IMR-90 (cell line): ENCODE measurements around the gene KRTAP5-3. TPM values are rescaled to one million over a fixed set of nuclear protein-coding genes. Genes with fewer than 3 reads are reported as not detected.

Experiments
- ATAC-seq: fragments of 200-7000 bp; cut with Tn5 transposase; 2 replicates; pipeline ENCODE4 v1.9.1; 2020; ENCODE audit warnings: low read depth, mild to moderate bottlenecking, moderate library complexity
- BruUV-seq: library from RNA; stranded (reverse); fragments of 400-500 nt; replicated peaks from 2 replicates; lab custom pipeline; 2021; lab: Mats Ljungman, UMichigan
- CTCF ChIA-PET: fragments of 300-600 bp; formaldehyde crosslinking; extraction: SDS; loops from one replicate; lab custom pipeline; 2021; ENCODE audit warnings: antibody characterized with exemption; lab: Yijun Ruan, JAX
- POLR2A ChIA-PET: fragments of 300-600 bp; sonication (Branson Sonifier 250); formaldehyde crosslinking; loops from one replicate; lab custom pipeline; 2022; ENCODE audit warnings: antibody characterized with exemption; ENCODE audit not compliant: unreplicated experiment; lab: Charles Lee
- DNase-seq: peaks from one replicate; pipeline ENCODE4 v3.0.0; 2013
- H2AFZ ChIP-seq: replicated peaks from 2 replicates; pipeline ENCODE3; 2013; ENCODE audit warnings: low read length, mild to moderate bottlenecking; ENCODE audit not compliant: poor library complexity
- H2AK5ac ChIP-seq: 2 replicates; pipeline ENCODE4 v1.6.1; 2013; ENCODE audit warnings: low read depth, low read length, inconsistent platforms
- H2AK9ac ChIP-seq: replicated peaks from 2 replicates; pipeline ENCODE3; 2013; ENCODE audit warnings: mild to moderate bottlenecking, low read depth, low read length, moderate library complexity; ENCODE audit not compliant: poor library complexity
- H2BK120ac ChIP-seq: 2 replicates; pipeline ENCODE4 v1.6.1; 2013; ENCODE audit warnings: low read depth, low read length, inconsistent platforms
- H2BK15ac ChIP-seq: 3 replicates; pipeline ENCODE4 v1.6.1; 2013; ENCODE audit warnings: low read depth, low read length, inconsistent platforms
- H2BK20ac ChIP-seq: 2 replicates; pipeline ENCODE4 v1.6.1; 2013; ENCODE audit warnings: low read depth, mild to moderate bottlenecking, inconsistent platforms, low read length, moderate library complexity
- H2BK5ac ChIP-seq: 2 replicates; pipeline ENCODE4 v1.6.1; 2013; ENCODE audit warnings: mild to moderate bottlenecking, low read depth, low read length, inconsistent platforms; ENCODE audit not compliant: poor library complexity, severe bottlenecking
- H3K14ac ChIP-seq: replicated peaks from 2 replicates; pipeline ENCODE4 v1.6.1; 2013; ENCODE audit warnings: low read depth, low read length, inconsistent platforms
- H3K18ac ChIP-seq: 2 replicates; pipeline ENCODE4 v1.6.1; 2013; ENCODE audit warnings: low read depth, low read length, control low read depth
- H3K23ac ChIP-seq: 2 replicates; pipeline ENCODE4 v1.6.1; 2013; ENCODE audit warnings: low read depth, low read length, inconsistent platforms
- H3K27ac ChIP-seq: 2 replicates; pipeline ENCODE4 v1.5.1; 2013; ENCODE audit warnings: mild to moderate bottlenecking, control low read depth, low read length; ENCODE audit not compliant: insufficient read depth
- H3K27me3 ChIP-seq: 2 replicates; pipeline ENCODE4 v1.6.1; 2013; ENCODE audit warnings: low read length; ENCODE audit not compliant: control insufficient read depth, insufficient read depth
- H3K36me3 ChIP-seq: 2 replicates; pipeline ENCODE4 v1.6.1; 2013; ENCODE audit warnings: low read length, mixed read lengths; ENCODE audit not compliant: control insufficient read depth, insufficient read depth
- H3K4ac ChIP-seq: 2 replicates; pipeline ENCODE4 v1.6.1; 2013; ENCODE audit warnings: low read depth, low read length, inconsistent platforms
- H3K4me1 ChIP-seq: 2 replicates; pipeline ENCODE4 v1.6.1; 2013; ENCODE audit warnings: low read length, mixed read lengths; ENCODE audit not compliant: control insufficient read depth, insufficient read depth
- H3K4me2 ChIP-seq: 2 replicates; pipeline ENCODE4 v1.6.1; 2013; ENCODE audit warnings: low read depth, mild to moderate bottlenecking, control low read depth, low read length, moderate library complexity
- H3K4me3 ChIP-seq: 2 replicates; pipeline ENCODE4 v1.5.1; 2013; ENCODE audit warnings: low read depth, mild to moderate bottlenecking, control low read depth, low read length, moderate library complexity; ENCODE audit not compliant: insufficient read depth
- H3K56ac ChIP-seq: 2 replicates; pipeline ENCODE4 v1.6.1; 2013; ENCODE audit warnings: low read length, inconsistent platforms; ENCODE audit not compliant: insufficient read depth; ENCODE audit errors: extremely low read depth
- H3K79me1 ChIP-seq, 2 experiments: 2 replicates each; pipeline ENCODE4 v1.6.1; 2013; ENCODE audit warnings: low read length in 2 of 2, inconsistent platforms in 1 of 2, low read depth in 1 of 2
- H3K9ac ChIP-seq: 2 replicates; pipeline ENCODE4 v1.6.1; 2013; ENCODE audit warnings: low read depth, low read length, control low read depth
- H3K9me1 ChIP-seq: 2 replicates; pipeline ENCODE4 v1.6.1; 2013; ENCODE audit warnings: low read length, inconsistent platforms; ENCODE audit not compliant: insufficient read depth
- H3K9me3 ChIP-seq: 2 replicates; pipeline ENCODE4 v1.6.1; 2013; ENCODE audit warnings: low read length; ENCODE audit not compliant: control insufficient read depth, insufficient read depth
- H4K20me1 ChIP-seq: 2 replicates; pipeline ENCODE4 v1.6.1; 2013; ENCODE audit warnings: low read length, inconsistent platforms; ENCODE audit not compliant: insufficient read depth
- H4K5ac ChIP-seq: 2 replicates; pipeline ENCODE4 v1.6.1; 2013; ENCODE audit warnings: mild to moderate bottlenecking, low read depth, low read length, control low read depth
- H4K8ac ChIP-seq, 2 experiments: 2 replicates each; pipeline ENCODE4 v1.6.1; 2013; ENCODE audit warnings: low read depth in 2 of 2, low read length in 2 of 2, control low read depth in 1 of 2, inconsistent platforms in 1 of 2
- H4K91ac ChIP-seq: 2 replicates; pipeline ENCODE4 v1.6.1; 2013; ENCODE audit warnings: low read depth, low read length, inconsistent platforms; ENCODE audit not compliant: insufficient read depth
- BHLHE40 ChIP-seq: fragments of 150-350 bp; IDR thresholded peaks from 2 replicates; pipeline ENCODE4 v1.6.1; 2016; ENCODE audit warnings: mild to moderate bottlenecking, low read depth, low read length
- CEBPB ChIP-seq: IDR thresholded peaks from 2 replicates; pipeline ENCODE4 v1.6.1; 2012; ENCODE audit warnings: low read depth, low read length, improper control_type of control experiment
- CHD1 ChIP-seq: IDR thresholded peaks from 2 replicates; pipeline ENCODE4 v1.6.1; 2012; ENCODE audit warnings: low read depth, low read length, improper control_type of control experiment
- FOS ChIP-seq: fragments of 150-350 bp; IDR thresholded peaks from 2 replicates; pipeline ENCODE4 v1.6.1; 2016; ENCODE audit warnings: low read depth, low read length
- MAFK ChIP-seq: IDR thresholded peaks from 2 replicates; pipeline ENCODE4 v1.6.1; 2012; ENCODE audit warnings: low read depth, low read length, improper control_type of control experiment
- MAZ ChIP-seq: IDR thresholded peaks from 2 replicates; pipeline ENCODE4 v1.6.1; 2012; ENCODE audit warnings: low read depth, mild to moderate bottlenecking, low read length, improper control_type of control experiment, moderate library complexity, borderline replicate concordance
- MXI1 ChIP-seq: IDR thresholded peaks from 2 replicates; pipeline ENCODE4 v1.6.1; 2012; ENCODE audit warnings: low read depth, mild to moderate bottlenecking, low read length, moderate library complexity, borderline replicate concordance
- NFE2L2 ChIP-seq: fragments of 150-350 bp; IDR thresholded peaks from 2 replicates; pipeline ENCODE4 v1.6.1; 2016; ENCODE audit warnings: low read depth, mild to moderate bottlenecking, low read length
- POLR2A ChIP-seq: IDR thresholded peaks from 2 replicates; pipeline ENCODE4 v1.6.1; 2012; ENCODE audit warnings: mild to moderate bottlenecking, low read depth, low read length
- RCOR1 ChIP-seq: IDR thresholded peaks from 2 replicates; pipeline ENCODE4 v1.6.1; 2012; ENCODE audit warnings: mild to moderate bottlenecking, low read length, improper control_type of control experiment; ENCODE audit not compliant: insufficient replicate concordance
- RFX5 ChIP-seq: IDR thresholded peaks from 2 replicates; pipeline ENCODE4 v1.8.0; 2012; ENCODE audit warnings: low read depth, mild to moderate bottlenecking, low read length, moderate library complexity
- SMC3 ChIP-seq: fragments of 150-350 bp; IDR thresholded peaks from 2 replicates; pipeline ENCODE4 v1.6.1; 2016; ENCODE audit warnings: low read depth, mild to moderate bottlenecking, antibody characterized with exemption, low read length, moderate library complexity
- WGBS, 2 experiments: methylation state at CpG; one replicate each; pipeline versions ENCODE4 v1.1.5 to v1.1.7; 2013; ENCODE audit warnings: missing lambda C conversion rate in 2 of 2; ENCODE audit not compliant: insufficient read length in 1 of 2; ENCODE audit errors: extremely low coverage in 2 of 2; 5-methylcytosine and 5-hydroxymethylcytosine counted together
- dilution Hi-C: fragments of 300-500 bp; cut with HindIII; formaldehyde crosslinking; loops from one replicate; pipeline ENCODE4 v1.14.3; 2018; ENCODE audit warnings: low sequenced_read_pairs; ENCODE audit not compliant: unreplicated experiment
- in situ Hi-C: fragments of 300-500 bp; cut with MboI; formaldehyde crosslinking; loops from 3 replicates; pipeline ENCODE4 v1.14.3; 2019; ENCODE audit warnings: low sequenced_read_pairs, inconsistent platforms, mixed read lengths
- intact Hi-C: fragments of 100-400 bp; cut with micrococcal nuclease; formaldehyde crosslinking; loops from 2 replicates; pipeline ENCODE4 v1.10.0; 2022
- polyA plus RNA-seq, 3 experiments: library from polyadenylated mRNA; depleted of rRNA; stranded (reverse); fragments of >200 nt; gene quantifications; 2 replicates each; pipeline ENCODE4 v1.2.3, GENCODE V29; 2012; ENCODE audit warnings: low replicate concordance in 1 of 3
- total RNA-seq: library from RNA; depleted of rRNA; stranded (reverse); fragments of >200 nt; gene quantifications from 2 replicates; pipeline ENCODE4 v1.2.3, GENCODE V29; 2012
- TF ChIP-seq, protein P1 (sequence below): fragments of 150-350 bp; IDR thresholded peaks from 2 replicates; pipeline ENCODE4 v1.6.1; 2017; ENCODE audit warnings: mild to moderate bottlenecking, antibody characterized with exemption, low read length, low read depth
- TF ChIP-seq, protein P2 (sequence below): conservative IDR thresholded peaks from 2 replicates; pipeline ENCODE4 v1.5.1; 2012; ENCODE audit warnings: mild to moderate bottlenecking, low read depth, low read length, improper control_type of control experiment
- TF ChIP-seq, protein P3 (sequence below): fragments of 150-350 bp; IDR thresholded peaks from 2 replicates; pipeline ENCODE4 v1.6.1; 2016; ENCODE audit warnings: low read depth, mild to moderate bottlenecking, low read length, moderate library complexity, borderline replicate concordance

Gene KRTAP5-3
- total and polyA plus RNA-seq, 2 of the 4 experiments (the other 2 are of a cell fraction): not detected

DNA sequence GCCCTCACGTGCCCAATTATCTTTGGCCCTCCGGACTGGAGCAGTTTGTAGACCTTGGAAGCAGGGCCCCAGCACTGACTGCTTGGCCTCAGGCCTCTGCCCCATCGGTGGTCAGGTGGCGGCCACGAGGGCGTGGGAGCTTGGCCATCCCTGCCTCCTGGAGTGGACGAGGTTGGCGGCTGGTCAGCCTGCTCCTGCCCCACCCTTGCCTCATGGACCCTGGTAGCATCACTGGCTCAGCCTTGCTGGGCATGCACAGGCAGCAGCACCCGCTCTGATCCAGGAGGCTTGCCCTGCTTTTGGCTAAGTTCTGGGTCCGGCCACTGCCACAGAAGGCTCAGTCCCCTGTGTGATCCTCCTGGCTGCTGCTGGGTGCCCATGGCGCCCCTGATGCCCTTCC is 4.1 kb downstream of the KRTAP5-3 start:
- no peak overlapping the region for H3K4me3 ChIP-seq
- H3K9ac ChIP-seq: no peak overlapping the region
- H4K8ac ChIP-seq: no peak overlapping the region
- ATAC-seq (no peak), DNase-seq (no peak)
- H3K9me3 ChIP-seq: no peaks in the 10 kb centered on the region
- H3K14ac ChIP-seq: no peak overlapping the region
- 69% methylated on average over 10 of the region's 11 CpGs; no CpG with 5 or more reads in 1 of the 2 experiments for WGBS, 2 experiments
- H4K5ac ChIP-seq: no peak overlapping the region
- no TSS peak for BruUV-seq
- CTCF ChIA-PET: no interaction called here
- H2AK9ac ChIP-seq: no peak overlapping the region
- peaks cover 56% of the 10 kb centered on the region for H3K27me3 ChIP-seq
- no peak overlapping the region for H2AFZ ChIP-seq
- H3K79me1 ChIP-seq: no peaks in the 10 kb centered on the region
- H3K18ac ChIP-seq: no peak overlapping the region
- H2BK15ac ChIP-seq: no peak overlapping the region
- no peak overlapping the region for H3K27ac ChIP-seq
- H2AK5ac ChIP-seq: no peak overlapping the region
- H3K9me1 ChIP-seq: no peaks in the 10 kb centered on the region
- in situ Hi-C loops (no loop called here), intact Hi-C loops (no loop called here), dilution Hi-C loops (no loop called here)
- POLR2A ChIA-PET: no interaction called here
- no peaks in the 10 kb centered on the region for H4K20me1 ChIP-seq
- H3K4me1 ChIP-seq: no peaks in the 10 kb centered on the region
- H2BK5ac ChIP-seq: no peak overlapping the region
- no peak overlapping the region for H3K23ac ChIP-seq
- H2BK120ac ChIP-seq: no peak overlapping the region
- TF ChIP-seq POLR2A (no peak), CEBPB (no peak), SMC3 (no peak), MAFK (no peak), MXI1 (no peak), MAZ (no peak), FOS (no peak), RCOR1 (no peak), BHLHE40 (no peak), CHD1 (no peak), RFX5 (no peak), NFE2L2 (no peak)
- TF ChIP-seq, protein P1, sequence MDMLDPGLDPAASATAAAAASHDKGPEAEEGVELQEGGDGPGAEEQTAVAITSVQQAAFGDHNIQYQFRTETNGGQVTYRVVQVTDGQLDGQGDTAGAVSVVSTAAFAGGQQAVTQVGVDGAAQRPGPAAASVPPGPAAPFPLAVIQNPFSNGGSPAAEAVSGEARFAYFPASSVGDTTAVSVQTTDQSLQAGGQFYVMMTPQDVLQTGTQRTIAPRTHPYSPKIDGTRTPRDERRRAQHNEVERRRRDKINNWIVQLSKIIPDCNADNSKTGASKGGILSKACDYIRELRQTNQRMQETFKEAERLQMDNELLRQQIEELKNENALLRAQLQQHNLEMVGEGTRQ: no peak
- TF ChIP-seq, protein P2, sequence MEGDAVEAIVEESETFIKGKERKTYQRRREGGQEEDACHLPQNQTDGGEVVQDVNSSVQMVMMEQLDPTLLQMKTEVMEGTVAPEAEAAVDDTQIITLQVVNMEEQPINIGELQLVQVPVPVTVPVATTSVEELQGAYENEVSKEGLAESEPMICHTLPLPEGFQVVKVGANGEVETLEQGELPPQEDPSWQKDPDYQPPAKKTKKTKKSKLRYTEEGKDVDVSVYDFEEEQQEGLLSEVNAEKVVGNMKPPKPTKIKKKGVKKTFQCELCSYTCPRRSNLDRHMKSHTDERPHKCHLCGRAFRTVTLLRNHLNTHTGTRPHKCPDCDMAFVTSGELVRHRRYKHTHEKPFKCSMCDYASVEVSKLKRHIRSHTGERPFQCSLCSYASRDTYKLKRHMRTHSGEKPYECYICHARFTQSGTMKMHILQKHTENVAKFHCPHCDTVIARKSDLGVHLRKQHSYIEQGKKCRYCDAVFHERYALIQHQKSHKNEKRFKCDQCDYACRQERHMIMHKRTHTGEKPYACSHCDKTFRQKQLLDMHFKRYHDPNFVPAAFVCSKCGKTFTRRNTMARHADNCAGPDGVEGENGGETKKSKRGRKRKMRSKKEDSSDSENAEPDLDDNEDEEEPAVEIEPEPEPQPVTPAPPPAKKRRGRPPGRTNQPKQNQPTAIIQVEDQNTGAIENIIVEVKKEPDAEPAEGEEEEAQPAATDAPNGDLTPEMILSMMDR: no peak
- TF ChIP-seq, protein P3, sequence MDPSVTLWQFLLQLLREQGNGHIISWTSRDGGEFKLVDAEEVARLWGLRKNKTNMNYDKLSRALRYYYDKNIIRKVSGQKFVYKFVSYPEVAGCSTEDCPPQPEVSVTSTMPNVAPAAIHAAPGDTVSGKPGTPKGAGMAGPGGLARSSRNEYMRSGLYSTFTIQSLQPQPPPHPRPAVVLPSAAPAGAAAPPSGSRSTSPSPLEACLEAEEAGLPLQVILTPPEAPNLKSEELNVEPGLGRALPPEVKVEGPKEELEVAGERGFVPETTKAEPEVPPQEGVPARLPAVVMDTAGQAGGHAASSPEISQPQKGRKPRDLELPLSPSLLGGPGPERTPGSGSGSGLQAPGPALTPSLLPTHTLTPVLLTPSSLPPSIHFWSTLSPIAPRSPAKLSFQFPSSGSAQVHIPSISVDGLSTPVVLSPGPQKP: no peak
- H2BK20ac ChIP-seq: no peak overlapping the region
- H4K91ac ChIP-seq: no peak overlapping the region
- no peaks in the 10 kb centered on the region for H3K36me3 ChIP-seq
- no peak overlapping the region for H3K56ac ChIP-seq
- no peak overlapping the region for H3K4ac ChIP-seq
- H3K4me2 ChIP-seq: no peak overlapping the region
